GOT3 (cell line): ENCODE data around the gene MCM10.
"Not testable (repeated sequence)": the region's sequence is repeated elsewhere in the genome, so short reads cannot be mapped to it uniquely, and the experiment has no call there.

Experiments used
- DNase-seq: peaks from one replicate; lab custom pipeline; 2025; ENCODE audit warnings: mixed read lengths; lab: John Stamatoyannopoulos, UW

The MCM10 gene

DNA sequence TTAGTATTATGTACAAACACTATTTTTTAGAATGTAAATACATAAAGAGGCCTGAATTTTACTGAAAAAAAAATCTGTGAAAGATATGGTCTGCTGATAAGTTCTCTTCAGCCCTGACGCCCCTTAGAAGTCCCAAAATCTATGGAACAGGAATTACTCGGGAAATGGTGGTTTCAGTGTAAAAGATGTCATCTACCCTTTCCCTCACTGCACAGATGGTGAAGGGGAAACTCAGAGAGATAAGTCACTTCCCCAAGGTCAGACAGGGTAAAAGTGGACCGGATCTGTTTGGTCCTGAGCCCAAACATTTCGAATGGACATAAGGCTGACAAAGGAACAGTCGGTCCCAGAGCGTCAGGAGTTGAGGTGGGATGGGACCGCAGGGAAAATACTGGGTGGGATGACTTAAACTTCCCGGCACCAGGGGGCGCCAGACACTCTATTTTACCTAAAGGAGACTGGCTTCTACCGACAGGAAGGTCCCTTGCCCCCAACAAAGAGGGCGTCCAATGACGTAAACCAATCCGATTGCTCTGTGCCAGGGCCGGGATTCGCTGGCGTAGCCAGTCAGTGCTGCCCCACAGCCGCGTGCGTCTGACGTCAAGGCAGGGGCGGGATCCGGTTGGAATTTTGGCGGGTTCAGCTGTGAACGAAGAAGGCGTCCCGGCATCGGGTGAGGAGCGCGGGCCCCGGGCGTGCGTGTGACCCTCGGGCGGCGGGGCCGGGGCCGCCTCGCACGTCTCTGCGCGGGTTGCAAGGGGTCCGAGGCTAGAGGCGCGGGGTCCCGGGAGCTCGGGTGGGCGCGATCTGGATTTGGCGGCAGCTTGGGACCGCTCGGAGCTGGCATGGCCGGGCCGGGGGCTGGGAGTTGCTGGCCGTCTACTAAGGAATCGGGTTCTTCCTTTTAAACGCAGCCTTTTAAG lies at the start of gene MCM10:
Gene MCM10 (plus strand): TSS at position 625 of the 923 bp plus-strand sequence. CDS start 2,645 bp downstream, outside the sequence.
- DNase-seq: peak; percentile 90

DNA sequence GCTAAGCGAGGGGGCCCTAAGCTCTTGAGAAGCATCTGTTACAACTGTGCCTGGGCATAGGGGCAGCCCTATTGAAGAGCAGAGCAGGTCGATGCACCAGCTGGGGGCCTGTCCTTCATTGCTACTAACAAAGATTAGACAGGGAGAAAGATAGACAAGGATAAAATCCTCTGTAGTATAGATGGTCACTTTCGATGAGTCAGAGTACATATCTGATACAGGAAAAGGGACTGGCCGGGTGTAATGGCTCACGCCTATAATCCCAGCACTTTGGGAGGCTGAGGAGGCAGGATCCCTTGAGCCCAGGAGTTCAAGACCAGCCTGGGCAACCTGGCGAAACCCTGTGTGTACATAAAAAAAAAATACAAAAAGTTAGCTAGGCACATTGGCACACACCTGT lies 47.8 kb upstream of the MCM10 start:
- DNase-seq: no peak

GRCh38 chr10:13115832-13116803 lies 45.2 kb upstream of the MCM10 start:
- DNase-seq: no peak

- DNase-seq: no peak
These were observed 43.2 kb upstream of the MCM10 start for GRCh38 chr10:13117841-13118783.

GRCh38 chr10:13118784-13119410 lies 42.5 kb upstream of the MCM10 start:
- no peak for DNase-seq

DNA sequence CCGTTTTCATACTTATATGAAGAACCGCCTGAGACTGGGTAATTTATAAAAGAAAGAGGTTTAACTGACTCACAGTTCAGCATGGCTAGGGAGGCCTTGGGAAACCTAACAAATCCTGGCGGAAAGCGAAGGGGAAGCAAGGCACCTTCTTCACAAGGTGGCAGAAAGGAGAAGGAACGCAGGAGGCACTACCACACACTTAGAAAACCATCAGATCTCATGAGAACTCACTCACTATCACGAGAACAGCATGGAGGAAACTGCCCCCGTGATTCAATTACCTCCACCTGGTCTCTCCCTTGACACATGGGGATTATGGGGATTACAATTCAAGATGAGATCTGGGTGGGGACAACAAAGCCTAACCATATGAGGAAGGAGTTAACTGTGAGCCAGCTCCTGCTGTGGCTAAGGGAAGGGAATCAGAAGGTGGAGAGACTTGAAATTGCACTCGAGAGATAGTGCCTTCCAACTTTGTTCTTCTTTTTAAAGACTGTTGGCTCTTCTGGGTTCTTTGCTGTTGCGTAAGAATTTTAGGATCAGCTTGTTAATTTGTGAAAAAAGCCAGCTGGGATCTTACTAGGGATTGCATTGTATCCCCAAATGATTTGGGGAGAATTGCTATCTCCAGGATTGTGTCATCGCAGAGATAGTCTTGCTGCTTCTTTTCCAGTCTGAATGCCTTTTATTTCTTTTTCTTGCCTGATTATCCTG lies 40.4 kb upstream of the MCM10 start:
- DNase-seq: no peak

GRCh38 chr10:13121500-13121854 lies 39.9 kb upstream of the MCM10 start:
- DNase-seq: no peak

GRCh38 chr10:13136651-13137050 lies 24.7 kb upstream of the MCM10 start:
- no peak for DNase-seq

DNA sequence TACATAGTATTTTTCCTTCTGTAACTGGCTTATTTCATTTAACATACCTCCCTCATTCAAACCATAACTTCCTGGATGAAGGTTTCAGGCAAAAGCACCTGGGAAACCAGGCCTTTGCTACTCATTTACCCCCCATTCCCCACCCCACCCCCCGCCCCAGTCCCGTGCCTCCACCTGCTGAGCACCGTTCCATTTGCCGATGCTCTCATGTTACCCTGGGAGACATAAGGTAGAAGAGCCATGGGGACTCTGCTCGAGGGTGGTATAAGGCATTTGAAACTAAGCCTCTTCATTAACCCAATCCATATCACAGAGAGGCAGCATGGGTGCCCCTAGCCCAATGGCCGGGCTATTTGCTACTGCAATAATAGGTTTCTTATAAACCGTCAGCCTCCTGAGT lies 22.2 kb upstream of the MCM10 start:
- DNase-seq: no peak

- DNase-seq: no peak
These were observed 21.7 kb upstream of the MCM10 start for GRCh38 chr10:13139676-13140075.

DNA sequence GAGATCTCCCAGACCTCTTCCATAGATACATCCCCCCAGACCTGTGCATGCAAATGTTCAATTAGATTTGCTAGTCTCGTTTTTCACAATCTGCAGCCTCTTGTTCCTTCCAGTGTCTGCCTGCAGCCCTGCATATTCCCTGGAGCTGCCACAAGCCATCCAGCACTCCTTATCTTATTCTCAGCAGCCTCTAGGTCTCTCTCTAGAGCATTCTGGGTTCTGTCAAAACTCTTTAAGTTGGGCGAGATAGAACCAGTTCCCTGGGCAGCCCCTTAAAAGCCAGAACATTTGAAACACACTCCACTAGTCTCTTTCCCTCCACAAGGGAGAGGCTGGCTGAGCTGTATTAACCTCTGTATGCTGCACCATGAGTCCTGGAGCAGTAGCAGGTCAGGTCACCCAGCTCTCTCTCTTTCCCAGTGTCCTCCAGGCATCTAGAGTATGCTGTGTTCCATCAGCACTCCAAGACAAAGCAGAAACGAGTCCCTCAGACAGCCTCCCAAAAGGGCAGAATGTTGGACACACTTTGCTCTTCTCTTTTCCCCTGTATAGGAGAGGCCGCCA lies 20.6 kb upstream of the MCM10 start:
- DNase-seq: no peak

DNA sequence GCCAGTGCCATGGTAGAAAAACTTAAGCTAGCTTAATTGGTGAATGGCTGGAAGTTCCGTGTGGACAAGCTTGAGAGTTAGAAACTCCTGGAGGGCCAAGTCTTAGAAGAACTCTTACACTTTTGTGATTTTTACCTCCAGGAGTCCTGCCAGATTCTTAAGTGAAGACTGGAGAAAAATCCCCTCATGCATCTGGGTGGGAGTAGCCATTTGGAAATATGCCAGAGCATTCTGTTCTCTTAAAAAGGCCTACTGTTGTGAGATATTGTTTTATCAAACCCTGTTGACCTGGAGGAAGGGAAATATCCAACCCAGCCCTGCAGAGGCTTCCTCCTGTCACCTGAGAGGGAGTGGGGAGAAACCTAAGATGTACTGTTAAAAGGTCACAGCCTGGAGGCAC lies 17.6 kb upstream of the MCM10 start:
- DNase-seq: no peak

GRCh38 chr10:13144814-13145213 lies 16.5 kb upstream of the MCM10 start:
- DNase-seq: no peak

DNA sequence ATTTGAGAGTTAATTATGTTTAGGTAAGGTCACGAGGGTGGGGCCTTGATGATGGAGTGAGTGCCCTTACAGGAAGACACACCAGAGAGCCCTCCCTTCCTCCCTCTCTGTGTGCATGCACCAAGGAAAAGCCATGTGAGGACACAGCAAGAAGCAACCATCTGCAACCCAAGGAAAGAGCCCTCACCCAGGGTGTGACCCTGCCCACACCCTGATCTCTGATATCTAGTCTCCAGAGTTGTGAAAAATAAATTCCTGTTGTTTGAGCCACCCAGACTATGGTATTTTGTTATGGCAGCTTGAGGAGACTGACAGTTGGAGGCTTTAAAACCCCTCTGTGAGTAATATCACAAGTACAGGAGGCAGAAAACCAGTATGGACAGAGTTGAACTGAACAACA lies 15.0 kb upstream of the MCM10 start:
- DNase-seq: no peak

GRCh38 chr10:13147161-13147560 lies 14.2 kb upstream of the MCM10 start:
- no peak for DNase-seq

DNA sequence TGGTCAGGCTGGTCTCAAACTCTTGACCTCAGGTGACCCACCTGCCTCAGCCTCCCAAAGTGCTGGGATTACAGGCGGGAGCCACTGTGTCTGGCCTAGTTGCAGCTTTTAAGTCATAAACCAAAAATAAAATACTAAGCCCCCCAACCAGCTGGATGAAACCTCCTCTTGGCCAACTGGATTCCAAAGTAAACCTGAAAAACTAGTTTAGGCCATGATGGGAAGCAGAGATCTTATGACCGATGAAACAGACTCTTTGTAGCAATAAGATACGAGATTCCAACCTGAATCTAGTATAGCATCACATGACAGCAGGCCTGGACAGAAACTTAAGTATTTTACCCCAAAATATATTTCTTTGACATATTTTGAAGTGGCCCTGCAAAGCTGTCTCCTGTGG lies 9.1 kb upstream of the MCM10 start:
- no peak for DNase-seq

DNA sequence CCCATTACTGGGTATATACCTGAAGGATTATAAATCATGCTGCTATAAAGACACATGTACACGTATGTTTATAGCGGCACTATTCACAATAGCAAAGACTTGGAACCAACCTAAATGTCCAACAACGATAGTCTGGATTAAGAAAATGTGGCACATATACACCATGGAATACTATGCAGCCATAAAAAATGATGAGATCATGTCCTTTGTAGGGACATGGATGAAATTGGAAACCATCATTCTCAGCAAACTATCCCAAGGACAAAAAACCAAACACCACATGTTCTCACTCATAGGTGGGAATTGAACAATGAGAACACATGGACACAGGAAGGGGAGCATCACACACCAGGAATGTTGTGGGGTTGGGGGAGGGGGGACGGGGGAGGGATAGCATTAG lies 5.5 kb upstream of the MCM10 start:
- DNase-seq: not testable (repeated sequence)

- DNase-seq: no peak
These were observed 3.0 kb upstream of the MCM10 start for GRCh38 chr10:13158401-13158800.

DNA sequence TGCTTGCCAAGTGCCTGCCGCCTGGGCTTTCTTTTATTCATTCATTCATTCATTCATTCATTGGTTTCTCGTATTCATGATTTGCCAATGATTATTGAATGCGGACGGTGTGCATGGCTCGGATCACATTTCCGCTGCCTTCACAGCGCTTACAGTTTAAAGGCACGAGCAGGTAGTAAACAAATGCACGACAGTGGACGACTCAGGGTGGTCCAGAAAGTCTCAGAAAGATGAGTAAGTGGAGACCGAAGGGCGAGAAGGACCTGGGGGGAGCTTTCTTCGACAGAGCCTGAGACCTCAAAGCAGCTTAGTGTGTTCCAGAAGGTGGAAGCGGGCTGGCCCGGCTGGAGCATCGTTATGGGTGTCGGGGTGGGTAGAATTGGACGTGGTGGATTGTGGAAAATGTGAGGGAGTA lies 506 bp downstream of the MCM10 start:
- DNase-seq: no peak

- DNase-seq: no peak
These were observed 2.5 kb downstream of the MCM10 start for GRCh38 chr10:13163859-13164258.
